Stimulated activated CD4-positive, alpha-beta T cell treated with anti-CD3 and anti-CD28 coated beads, TNF-alpha, amount 100 ng/mL, for 48 hours (primary cell): ENCODE data around the gene CPZ.

Experiments
- DNase-seq, 3 donors: peaks; one replicate each; pipeline ENCODE4 v3.0.0-alpha.2; 2020; ENCODE audit warnings: low read depth in 3 of 3

CPZ gene

DNA sequence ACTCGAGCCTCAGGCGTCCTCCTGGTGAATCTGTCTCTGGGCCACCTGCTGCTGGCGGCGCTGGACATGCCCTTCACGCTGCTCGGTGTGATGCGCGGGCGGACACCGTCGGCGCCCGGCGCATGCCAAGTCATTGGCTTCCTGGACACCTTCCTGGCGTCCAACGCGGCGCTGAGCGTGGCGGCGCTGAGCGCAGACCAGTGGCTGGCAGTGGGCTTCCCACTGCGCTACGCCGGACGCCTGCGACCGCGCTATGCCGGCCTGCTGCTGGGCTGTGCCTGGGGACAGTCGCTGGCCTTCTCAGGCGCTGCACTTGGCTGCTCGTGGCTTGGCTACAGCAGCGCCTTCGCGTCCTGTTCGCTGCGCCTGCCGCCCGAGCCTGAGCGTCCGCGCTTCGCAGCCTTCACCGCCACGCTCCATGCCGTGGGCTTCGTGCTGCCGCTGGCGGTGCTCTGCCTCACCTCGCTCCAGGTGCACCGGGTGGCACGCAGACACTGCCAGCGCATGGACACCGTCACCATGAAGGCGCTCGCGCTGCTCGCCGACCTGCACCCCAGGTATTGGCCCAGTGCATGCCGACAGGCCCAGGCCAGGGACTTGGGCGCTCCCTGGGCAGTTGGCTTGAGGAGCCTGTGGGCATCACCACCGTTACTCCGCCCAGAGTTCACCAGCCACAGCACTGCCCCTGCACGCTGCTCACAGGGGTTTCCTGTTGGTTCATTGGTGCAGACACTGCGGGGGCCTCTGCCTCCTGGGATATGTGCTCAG lies 11.3 kb upstream of the CPZ start:
- no peak for DNase-seq

DNA sequence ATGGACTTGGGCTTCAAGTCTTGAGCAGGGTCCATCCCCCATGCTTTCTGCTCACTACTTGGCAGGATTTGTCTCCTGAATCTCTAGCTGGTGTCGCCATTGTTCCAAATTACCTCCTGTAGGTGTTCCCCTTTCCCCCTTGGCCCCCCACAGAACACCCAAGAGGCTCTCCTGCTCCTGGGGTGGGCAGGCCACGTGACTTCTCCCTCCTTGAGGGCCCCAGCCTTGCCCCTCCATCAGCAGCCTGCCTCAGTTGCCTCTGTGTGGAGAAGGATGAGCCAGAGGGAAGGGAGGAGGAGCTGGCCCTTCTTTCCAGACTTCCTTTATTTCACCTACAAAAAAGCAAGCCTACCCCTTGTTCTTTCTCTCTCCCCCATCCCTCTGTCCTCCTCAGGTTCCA lies 10.5 kb upstream of the CPZ start:
- no peak for DNase-seq

DNA sequence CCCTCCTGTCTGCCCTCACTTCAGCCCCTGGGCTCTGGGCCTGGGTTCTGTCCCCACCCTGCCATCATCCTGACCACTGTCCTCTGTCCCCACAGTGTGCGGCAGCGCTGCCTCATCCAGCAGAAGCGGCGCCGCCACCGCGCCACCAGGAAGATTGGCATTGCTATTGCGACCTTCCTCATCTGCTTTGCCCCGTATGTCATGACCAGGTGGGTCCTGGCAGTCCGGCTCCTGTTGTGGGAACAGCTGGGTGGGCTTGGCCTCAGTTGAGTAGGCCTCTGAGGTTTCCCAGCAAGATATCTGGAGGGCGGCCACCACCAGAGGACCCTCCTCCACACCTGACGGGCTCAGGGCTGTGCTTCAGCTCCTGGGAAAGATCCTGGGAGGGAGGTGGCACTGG lies 10.1 kb upstream of the CPZ start:
- no peak for DNase-seq

GRCh38 chr4:8582941-8583654 lies 9.5 kb upstream of the CPZ start:
- DNase-seq = no peak

GRCh38 chr4:8583655-8584025 lies 8.9 kb upstream of the CPZ start:
- no peak for DNase-seq

- DNase-seq = no peak
Observed at GRCh38 chr4:8585186-8585585, 7.4 kb upstream of the CPZ start.

DNA sequence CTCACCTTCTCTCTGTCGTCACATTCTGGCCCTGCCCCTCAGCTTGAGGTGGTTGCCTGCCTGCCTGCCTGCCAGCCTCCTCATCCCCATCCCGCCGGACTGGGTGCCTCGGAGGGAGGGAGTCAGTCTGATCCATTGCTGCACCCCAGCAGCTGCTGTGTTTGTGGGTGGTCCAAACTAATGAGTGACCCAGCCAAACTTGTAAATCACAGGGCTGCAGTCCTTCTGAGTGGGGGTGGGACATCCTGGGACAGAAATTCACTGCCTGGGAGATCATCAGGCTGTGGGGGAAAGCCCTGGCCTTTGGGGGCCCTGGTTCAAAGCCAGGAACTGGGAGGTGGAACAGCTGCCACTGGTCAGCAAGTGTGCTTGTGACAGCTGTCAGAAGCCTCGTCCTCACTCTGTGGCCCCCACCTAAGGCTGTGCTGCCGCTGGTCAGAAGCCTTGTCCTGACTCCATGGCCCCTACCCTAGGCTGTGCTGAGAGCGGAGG lies 6.8 kb upstream of the CPZ start:
- no peak for DNase-seq

DNA sequence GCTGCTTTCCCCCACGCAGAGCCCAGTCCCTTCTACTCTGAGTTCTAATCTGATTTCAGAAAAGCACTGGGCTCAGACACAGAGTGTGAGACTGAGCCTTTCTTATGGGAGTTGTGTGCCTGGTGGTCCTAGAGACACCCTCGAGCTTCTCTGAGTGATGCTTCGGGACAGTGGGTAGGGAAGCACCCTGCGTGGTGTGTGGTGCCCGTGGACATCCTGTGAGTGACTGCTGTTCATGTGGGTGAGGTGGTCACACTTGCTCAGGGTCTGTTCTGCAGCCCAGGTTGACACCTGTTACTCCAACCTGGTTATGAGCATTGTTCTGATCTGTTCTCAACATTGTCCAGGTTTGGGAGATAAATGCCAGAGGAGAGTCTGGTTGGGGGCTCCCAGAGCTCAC lies 6.3 kb upstream of the CPZ start:
- DNase-seq = no peak

GRCh38 chr4:8586671-8587468 lies 5.7 kb upstream of the CPZ start:
- DNase-seq = no peak

DNA sequence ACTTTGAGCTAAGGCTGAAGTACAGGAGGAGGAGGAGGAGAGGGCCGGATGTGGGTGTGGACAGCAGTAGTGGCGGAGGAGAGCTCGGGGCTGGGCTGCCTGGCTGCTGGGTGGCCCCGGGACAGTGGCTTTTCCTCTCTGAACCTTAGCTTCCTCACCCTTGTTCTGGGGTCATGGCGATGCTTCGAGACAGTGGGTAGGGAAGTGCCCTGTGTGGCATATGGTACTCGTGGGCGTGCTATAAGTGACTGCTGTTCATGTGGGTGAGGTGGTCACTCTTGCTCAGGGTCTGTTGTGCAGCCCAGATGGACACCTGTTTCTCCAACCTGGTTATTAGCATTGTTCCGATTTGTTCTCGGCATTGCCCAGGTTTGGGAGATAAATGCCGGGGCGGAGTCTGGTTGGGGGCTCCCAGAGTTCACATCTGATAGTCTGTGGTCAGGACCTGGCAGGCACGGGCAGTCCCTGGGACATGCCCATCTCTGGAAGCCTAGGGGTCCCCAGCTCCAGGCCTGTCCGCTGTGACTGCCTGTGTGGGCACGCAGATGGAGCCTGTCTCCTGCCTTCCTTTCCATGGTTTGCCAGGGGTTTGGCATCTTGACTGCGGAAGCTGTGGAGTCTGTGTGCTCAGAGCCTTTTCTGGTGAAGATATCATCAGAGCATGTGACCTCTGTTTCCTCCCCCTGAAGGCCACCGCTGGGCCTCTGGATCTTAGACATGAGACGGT lies 4.9 kb upstream of the CPZ start:
- no peak for DNase-seq

- no peak for DNase-seq
Observed at GRCh38 chr4:8588196-8588470, 4.4 kb upstream of the CPZ start.

DNA sequence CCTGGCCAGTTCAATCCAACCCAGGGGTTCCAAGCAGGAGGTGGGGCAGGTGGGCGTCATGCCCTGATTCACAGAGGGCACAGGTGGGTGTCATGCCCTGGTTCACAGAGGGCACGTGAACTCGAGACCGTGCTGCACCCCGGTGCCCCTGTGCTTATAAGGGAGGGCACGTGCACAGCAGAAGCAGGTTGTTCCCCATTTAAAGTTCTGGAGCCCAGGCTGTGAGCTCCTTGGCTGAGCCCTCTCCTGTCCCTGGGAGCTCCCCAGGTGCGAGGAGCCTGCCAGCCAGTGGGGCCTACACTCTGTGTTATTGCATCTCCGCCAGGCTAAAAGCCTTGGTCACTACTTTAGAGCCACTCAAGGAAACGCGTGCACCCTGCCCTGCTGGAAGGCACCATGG lies 3.2 kb upstream of the CPZ start:
- DNase-seq = no peak

- DNase-seq = no peak
Observed at GRCh38 chr4:8589823-8590545, 2.6 kb upstream of the CPZ start.

GRCh38 chr4:8590546-8590880 lies 2.1 kb upstream of the CPZ start:
- DNase-seq = no peak

GRCh38 chr4:8591114-8591513 lies 1.5 kb upstream of the CPZ start:
- DNase-seq = no peak

- no peak for DNase-seq
Observed at GRCh38 chr4:8591626-8592365, 769 bp upstream of the CPZ start.

GRCh38 chr4:8593264-8594096 lies 915 bp downstream of the CPZ start:
- DNase-seq = no peak

GRCh38 chr4:8594097-8595038 lies 1.8 kb downstream of the CPZ start:
- peak in 1 of 3 donors; percentile 31 for DNase-seq
